ENCODE data around the gene CP.

- TF ChIP-seq CTCF (IDR thresholded peaks at IDR 0.05; ENCODE audit: low read depth, low read length, missing input control) (no peak), EGR1 (IDR thresholded peaks at IDR 0.05; ENCODE audit: low read depth in 2 of 2) (no peak), ATF3 (IDR thresholded peaks at IDR 0.05) (no peak), YY1 (IDR thresholded peaks at IDR 0.05) (no peak), REST (IDR thresholded peaks at IDR 0.05) (no peak), MAX (IDR thresholded peaks at IDR 0.05) (no peak), FOXA1 (IDR thresholded peaks at IDR 0.05) (no peak), TAF1 (conservative IDR thresholded peaks at IDR 0.05) (no peak), JUND (IDR thresholded peaks at IDR 0.05) (peak; percentile 22 to 79), SP1 (IDR thresholded peaks at IDR 0.05) (no peak), GABPA (IDR thresholded peaks at IDR 0.05 in 1 of 2, conservative IDR thresholded peaks at IDR 0.05 in 1 of 2) (no peak), NR2F2 (IDR thresholded peaks at IDR 0.05) (peak; percentile 59), ZBTB33 (IDR thresholded peaks at IDR 0.05) (no peak)
These were observed 41.5 kb downstream of the CP start for GRCh38 chr3:149180057-149180573.

Data from liver (tissue), 3 donors.